Activated CD4-positive, alpha-beta T cell treated with anti-CD3 and anti-CD28 coated beads, Interleukin-2, amount 50 U/mL, for 1 hour (primary cell): Measurements from ENCODE around the gene HOXC5.

Experiments used
- DNase-seq: peaks from one replicate; pipeline ENCODE4 v3.0.0-alpha.2; 2020

The HOXC5 gene

DNA sequence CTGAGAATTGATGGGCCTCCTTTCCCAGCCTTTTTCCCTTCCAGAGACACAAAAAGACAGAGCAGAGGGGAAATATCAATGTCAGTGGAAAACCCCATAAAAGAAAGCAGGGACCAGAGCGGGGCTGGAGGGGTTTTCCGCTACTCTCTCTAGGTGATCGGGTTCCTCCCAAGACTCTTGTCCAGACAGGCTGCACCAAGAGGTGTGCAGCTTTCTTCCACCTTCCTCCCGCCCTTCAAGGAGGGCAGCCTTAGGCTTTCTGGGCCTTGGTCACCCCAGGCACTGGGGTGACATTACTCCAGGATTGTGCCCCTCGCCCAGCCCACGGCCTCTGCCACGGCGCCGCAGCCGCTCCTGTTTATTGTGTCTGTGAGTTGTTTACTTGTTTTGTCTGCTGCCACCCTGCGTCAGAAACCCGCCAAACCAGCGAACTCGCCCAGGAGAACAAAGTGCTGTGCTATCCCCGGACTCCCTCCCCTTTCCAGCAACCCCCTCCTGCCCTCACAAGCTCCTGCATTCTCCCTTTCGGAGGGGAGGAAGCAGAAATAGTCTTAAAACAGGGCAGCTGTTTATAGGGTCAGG is 11.3 kb upstream of the HOXC5 start:
- DNase-seq: no peak

DNA sequence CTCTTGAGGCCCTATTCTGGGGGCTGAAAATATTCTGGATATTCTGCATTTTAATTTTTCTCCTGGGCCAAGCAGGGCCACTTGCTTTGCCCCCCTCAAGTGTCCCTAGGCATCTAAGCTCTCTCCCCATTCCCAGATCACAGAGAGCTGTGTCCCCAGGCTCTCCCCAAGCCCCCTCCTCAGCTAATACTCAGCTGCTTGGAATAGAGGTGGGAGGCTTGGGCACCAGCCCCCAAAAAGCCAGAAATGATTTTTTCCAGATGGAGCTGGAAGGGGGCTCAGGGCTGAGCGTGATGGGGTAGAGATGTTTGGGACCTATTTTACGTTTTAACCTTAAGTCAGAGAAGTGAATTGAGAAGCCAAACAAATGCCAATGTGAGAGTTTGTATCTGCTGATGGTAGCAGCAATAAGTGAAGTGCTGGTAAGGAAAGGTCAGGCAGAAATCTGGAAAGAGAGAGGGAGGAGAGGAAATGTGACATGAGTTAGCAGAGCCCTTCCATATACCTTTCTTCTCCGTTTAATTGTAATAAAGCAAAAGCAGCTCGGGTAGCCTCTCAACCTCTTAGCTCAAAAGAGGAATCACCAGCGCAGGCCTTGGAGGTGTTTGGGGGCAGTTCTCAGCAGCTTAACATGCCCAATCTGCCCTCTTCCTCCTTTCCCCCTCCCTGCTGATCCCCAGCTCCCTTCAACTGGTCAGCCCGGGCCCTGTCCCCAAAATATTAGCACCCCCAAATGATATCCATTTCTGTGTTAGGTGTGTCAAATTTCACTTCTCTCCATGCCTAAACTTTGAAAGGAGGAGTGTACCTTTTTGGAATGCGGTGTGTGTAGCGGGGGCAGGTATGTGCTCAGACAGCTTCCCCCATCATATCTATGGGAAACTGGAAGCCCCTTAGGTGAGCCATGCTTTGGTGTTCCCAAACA is 9.6 kb upstream of the HOXC5 start:
- no peak for DNase-seq

DNA sequence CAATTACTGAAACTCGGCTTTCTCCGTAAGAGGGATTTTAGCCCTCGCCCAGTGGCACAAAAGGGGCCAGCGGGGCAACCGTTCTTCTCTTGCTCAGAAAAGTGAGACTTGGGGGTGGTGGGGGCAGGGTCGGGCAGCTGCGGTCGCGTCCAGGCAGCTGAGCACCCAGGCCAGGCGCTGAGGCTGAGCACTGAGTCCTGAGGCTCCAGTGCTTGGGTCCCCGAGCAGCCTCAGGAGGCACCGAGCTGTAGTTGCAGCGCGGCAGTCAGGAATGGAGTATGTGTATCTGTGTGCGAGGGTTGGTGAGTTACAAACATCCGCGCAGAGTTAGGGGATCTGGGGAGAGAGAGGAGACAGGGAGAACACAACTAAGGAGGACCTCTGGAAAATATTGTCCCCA is 8.7 kb upstream of the HOXC5 start:
- no peak for DNase-seq

DNA sequence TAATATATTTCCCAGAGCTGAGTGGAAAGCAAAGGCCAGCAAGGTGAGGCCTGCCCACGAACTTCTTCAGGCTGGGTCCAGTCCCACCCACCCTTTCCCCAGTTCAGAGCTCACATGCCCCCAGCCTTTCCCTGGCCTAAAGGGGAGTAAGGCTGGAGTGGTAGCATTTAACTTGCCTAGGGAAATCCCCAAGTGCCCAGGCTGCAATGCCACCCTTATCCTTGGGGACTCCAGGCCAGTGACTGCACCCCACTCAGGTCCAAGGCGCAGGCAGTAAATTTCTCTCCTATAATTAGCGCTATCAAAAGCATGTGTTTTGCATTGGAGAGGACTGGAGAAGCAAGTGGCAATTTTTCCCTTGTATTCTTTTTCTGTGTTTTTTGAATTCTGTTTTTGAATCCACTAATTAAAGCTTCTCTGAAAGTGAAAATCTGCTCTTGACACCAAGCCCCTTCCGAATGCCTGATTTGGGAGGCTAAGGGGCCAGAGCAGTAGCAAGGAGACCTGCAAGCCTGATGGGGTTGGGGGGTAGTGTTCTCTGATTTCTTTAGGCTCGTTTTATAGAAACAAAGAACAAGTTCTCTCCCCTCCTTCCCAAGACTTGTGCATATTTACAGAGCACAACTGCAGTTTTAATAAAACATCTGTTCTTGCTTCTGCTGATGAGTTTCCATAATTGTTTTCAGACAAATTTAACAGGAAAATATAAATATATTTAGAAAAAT is 8.1 kb upstream of the HOXC5 start:
- no peak for DNase-seq

DNA sequence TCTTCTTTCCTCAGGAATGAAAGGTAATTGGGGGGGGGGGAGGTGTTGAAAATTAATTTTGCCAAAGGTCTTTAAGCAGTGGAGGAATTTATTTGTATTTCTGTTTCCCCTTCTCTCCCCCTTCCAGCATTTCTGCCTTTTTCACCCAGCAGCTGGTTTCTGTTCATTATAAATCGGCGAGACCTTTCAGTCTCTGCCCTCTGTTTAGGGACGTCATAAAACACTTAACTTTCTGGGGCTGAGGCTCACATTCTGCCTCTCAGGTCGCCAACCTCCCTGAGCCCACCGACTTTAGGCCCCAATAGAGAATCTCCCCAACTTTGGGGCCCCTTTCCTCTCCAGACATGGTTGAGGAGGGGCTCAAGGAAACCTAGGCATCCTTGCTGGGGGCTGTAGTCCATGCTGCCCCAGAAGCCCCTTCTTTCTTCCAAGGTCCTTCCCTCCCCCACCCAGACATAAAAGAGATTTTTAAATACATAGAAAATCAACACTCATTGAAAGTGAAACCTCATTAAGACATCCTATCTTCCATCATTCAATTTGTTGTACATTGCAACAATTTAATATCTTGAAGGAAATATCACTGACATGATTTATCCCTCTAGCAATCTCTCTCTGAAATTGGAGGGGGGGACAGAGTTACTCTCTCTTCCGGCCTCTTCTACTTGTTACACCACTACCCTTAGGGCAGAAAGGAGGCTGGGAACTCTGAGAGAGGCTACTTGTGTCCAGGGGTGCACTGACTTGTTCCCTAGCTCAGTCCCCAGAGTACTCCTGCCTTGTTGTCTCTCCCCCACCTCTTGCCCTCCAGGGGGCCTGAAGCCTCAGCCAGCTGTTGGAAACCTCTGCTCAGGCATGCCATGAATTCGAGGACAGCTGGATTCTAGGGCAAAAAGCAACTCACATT is 7.1 kb upstream of the HOXC5 start:
- no peak for DNase-seq

DNA sequence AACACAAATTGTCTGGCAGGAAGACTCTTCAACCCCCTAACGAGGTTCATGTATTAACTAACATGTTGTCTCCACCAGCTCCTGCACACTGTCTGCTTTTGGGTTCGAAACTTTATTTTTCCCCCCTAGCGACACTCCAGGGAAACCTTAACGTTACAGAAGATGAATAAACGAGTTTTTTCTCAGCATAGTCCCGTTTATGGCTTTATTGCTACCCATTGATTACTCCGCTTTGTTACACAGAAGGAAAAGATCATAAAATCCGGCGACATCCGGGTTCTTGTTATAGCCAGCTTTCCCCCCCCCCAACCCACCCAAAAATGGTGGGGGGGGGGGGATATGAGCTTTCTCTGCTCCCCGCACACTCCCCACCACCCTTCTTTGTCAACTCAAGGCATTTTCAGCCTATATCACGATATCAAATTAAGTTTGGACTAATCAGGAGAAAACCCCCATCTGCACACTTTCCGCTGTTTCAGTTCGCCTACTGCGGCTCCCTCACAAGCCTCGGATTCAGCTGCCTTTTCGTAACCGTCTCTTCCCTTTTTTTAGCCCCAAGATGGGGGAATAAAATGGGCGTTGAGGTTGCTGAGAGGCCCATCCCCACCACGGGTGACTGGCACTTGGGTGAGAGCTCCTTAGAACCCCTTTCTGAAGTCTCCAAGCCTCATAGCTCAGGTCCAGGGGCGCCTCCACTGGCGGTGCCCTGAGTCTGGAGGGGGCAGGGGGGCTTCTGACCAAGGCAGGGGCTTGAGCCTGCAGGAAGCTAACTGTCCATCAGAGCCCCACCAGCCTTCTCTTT is 6.0 kb upstream of the HOXC5 start:
- no peak for DNase-seq

DNA sequence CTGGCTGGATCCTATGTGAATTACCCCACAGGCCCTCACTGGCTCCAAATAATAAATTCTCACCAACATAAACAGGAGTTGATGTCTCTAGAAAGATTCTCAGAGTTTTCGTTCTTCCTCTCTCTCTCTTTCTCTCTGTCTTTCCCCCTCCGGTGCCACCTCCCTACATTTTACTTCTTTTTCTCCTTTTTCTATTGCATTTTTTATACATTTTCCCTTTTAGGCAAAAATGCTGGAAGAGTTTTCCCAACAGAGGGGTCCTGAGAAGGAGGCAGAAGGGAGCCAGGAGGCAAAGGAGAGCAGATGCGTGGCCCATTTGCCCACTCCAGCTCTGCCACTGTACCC is 5.4 kb upstream of the HOXC5 start:
- DNase-seq: no peak

DNA sequence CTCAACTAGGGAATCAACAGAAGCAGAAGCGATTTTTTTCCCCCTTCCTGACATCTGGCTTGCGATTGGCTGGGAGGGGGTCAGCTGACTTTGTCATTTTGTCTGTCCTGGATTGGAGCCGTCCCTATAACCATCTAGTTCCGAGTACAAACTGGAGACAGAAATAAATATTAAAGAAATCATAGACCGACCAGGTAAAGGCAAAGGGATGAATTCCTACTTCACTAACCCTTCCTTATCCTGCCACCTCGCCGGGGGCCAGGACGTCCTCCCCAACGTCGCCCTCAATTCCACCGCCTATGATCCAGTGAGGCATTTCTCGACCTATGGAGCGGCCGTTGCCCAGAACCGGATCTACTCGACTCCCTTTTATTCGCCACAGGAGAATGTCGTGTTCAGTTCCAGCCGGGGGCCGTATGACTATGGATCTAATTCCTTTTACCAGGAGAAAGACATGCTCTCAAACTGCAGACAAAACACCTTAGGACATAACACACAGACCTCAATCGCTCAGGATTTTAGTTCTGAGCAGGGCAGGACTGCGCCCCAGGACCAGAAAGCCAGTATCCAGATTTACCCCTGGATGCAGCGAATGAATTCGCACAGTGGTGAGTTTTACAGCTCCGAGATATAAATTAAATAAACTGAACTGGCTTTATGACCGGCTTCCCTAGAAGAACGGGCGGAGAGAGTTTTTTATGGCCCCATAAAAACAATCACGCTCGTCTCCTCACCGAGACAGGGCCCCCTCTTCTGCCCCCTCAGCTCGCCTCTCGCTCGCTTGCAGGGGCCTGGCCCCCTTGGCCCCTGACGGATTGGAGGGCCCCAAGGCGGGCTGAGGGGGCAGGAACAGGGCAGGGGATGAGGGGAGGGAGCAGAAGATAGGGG is 4.3 kb upstream of the HOXC5 start, which contains the start of gene HOXC6:
Gene HOXC6, plus strand, starts transcription at position 127 of the 888 bp plus-strand sequence. Its CDS starts 82 bp downstream, at position 209.
- DNase-seq: no peak

DNA sequence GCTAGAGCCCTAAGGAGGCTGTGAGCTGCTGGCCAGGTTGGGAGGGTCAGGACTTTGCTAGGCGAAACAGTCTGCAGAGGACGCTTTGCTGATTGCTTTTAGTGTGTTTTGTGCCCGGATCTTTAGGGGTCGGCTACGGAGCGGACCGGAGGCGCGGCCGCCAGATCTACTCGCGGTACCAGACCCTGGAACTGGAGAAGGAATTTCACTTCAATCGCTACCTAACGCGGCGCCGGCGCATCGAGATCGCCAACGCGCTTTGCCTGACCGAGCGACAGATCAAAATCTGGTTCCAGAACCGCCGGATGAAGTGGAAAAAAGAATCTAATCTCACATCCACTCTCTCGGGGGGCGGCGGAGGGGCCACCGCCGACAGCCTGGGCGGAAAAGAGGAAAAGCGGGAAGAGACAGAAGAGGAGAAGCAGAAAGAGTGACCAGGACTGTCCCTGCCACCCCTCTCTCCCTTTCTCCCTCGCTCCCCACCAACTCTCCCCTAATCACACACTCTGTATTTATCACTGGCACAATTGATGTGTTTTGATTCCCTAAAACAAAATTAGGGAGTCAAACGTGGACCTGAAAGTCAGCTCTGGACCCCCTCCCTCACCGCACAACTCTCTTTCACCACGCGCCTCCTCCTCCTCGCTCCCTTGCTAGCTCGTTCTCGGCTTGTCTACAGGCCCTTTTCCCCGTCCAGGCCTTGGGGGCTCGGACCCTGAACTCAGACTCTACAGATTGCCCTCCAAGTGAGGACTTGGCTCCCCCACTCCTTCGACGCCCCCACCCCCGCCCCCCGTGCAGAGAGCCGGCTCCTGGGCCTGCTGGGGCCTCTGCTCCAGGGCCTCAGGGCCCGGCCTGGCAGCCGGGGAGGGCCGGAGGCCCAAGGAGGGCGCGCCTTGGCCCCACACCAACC is 3.1 kb upstream of the HOXC5 start:
- no peak for DNase-seq

DNA sequence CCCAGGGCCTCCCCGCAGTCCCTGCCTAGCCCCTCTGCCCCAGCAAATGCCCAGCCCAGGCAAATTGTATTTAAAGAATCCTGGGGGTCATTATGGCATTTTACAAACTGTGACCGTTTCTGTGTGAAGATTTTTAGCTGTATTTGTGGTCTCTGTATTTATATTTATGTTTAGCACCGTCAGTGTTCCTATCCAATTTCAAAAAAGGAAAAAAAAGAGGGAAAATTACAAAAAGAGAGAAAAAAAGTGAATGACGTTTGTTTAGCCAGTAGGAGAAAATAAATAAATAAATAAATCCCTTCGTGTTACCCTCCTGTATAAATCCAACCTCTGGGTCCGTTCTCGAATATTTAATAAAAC is 2.4 kb upstream of the HOXC5 start:
- DNase-seq: no peak

DNA sequence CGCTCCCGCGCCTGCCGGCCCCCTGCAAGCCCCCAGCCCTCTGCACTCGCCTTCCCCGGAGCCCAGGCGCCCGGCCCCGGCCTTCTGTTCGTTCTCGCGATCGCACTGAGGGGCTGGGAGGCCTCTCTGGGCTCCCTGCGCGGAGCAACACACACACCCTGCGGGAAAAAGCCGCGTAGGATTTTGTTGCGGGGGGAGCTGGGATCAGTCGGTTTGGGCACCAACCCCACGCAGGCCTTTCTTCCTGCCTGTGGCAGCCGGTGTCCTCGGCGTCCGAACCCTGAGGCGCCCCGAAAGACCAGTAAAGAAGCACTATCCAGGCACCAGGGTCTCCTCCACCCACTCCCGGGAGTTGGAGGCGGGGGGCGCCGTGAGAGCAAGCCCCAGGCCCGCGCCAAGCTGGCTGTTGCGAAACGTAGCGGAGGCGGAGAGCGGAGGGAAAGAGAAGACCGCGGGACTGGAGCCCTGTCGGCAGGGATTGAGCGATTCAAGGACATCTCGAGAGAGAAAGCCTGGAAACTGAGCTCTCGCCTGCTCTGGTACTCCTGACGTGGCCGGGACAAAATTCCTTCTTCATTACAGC is 1.9 kb upstream of the HOXC5 start:
- DNase-seq: no peak

DNA sequence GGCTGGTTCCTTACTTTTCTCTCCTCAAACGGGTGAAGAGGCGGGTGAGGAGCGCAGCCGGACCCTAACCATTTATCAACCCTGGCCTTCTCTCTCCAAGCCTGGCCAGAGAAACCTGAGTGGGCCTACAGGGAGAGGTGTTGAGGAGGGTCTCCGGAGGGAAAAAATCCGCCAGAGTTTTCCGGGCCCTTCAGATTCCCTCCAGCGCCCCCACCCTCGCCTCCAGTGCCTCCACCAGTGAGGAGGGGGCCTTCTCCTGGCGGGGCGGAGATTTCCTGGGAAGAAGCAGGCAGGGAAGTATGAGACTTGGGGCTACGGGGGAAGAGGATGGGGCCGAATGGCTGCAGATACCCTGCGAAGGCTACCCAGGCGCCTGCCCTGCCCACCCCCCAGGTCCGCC is 1.4 kb upstream of the HOXC5 start:
- DNase-seq: no peak

DNA sequence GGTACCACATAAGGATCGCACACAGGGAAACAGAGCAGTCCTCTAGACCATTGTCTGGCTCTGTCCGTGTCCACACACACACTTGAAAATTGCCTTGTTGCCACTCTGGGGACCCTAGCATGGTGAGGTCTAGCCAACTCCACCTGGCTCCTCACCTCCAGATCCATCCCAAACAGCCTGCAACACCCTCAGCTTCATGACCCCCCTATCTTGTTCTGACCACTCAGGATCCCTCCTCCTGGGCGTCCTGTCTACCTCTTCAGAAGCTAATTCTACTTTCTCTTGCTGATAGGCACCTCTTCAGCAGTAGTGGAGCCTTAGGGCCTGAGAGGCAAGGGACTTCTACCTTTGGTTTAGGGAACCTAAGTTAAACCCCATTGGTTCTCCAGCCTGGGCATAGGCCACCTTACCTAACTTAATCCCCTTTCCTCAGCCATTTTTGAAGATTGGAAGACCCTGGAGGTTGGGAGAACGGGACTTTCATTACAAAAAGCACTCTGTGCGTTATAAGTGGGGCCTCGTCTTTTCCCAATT is 697 bp upstream of the HOXC5 start:
- DNase-seq: no peak

DNA sequence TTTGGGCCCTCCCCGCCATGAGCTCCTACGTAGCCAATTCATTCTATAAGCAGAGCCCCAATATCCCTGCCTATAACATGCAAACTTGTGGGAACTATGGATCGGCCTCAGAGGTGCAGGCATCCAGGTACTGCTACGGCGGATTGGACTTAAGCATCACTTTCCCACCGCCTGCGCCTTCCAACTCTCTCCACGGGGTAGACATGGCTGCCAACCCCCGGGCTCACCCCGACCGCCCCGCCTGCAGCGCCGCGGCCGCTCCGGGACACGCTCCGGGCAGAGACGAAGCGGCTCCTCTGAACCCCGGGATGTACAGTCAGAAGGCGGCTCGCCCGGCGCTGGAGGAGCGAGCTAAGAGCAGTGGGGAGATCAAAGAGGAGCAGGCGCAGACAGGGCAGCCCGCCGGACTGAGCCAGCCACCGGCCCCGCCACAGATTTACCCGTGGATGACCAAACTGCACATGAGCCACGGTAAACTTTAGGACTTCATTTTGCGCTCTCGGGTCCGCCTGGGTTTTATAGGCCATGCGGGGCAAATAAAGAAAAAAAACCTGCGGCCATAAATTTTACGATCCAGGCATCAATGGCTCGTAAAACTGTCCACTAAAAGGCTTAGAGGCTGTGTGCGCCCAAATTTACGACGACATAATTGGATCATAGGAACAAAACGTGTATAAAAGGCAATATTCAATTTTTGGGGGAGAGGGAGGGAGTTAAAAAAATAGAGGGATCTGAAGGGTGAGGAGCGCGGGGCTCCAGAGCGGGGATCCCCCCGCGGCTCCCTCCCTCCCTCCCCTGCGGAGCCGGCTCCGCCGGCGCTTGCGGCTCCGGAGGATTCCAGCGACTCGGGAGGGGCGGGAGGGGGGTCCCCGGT is 493 bp downstream of the HOXC5 start:
- no peak for DNase-seq

DNA sequence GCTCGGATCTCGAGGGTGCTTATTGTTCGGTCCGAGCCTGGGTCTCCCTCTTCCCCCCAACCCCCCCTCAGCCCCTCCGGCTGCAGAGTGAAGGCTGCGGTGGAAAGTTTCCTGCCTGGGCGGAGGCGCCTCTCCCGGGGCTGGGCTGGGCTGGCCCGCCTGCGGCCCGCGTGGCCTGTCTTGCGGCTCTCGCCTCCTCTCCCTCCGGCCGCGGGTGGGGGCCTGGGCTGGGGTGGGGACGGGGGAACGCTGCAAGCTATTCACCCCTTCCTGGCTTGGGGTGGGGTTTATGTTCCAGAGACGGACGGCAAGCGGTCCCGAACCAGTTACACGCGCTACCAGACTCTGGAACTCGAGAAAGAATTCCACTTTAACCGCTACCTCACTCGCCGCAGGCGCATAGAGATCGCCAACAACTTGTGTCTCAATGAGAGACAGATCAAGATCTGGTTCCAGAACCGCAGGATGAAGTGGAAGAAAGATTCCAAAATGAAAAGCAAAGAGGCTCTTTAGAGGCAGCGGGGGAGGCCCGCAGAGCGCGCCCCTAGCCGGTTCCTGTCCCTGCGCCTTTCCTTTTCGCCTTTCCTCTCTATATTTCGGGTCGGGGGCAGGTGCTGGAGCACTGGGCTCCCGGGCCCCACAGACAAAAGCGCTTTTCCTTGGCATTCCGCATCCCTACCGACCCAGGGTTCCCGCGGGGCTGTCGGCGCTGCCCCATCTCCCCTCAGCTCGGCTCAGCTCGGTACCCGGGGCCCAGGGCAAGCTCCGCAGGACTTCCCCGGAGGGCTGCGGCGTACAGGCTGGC is 1.3 kb downstream of the HOXC5 start:
- no peak for DNase-seq

DNA sequence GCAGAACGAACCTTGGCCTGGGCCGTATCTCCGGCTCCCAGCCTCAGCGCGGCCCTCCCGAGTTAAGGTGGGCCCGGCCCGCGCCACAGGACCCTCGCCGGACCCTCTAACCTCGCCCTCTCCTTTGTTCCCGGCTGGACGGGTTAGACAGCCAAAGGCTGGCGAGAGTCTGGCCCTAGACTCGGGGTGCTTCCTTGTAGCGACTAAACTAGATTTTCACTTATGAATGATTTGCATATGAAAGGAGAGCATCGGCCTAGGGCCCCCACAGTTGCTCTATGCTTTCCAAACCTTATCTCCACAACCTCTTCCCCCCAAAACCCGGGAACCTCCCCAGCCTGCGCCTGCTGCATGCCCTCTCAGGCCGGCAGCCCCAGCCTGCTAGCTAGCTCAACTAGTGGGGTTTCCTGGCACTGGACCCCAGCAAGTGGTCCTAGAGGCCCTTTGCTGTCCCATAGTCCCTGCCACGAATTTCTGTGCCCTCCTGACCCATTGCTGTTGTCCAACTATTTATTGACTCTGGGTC is 2.0 kb downstream of the HOXC5 start:
- no peak for DNase-seq
